Gastroesophageal sphincter (tissue), 4 donors: ENCODE results near the gene KCNAB1. TPM values are rescaled to one million over a fixed set of nuclear protein-coding genes. Genes with fewer than 3 reads are reported as not detected.

Source experiments
- ATAC-seq: fragments of 150-250 bp; one replicate; pipeline ENCODE4 v1.9.1; 2016; ENCODE audit warnings: mild to moderate bottlenecking, moderate library complexity
- H3K27ac ChIP-seq, 4 donors: fragments of 200-600 bp; sonication (generic) in 3 of 4; 1 replicate in 3 of 4; 2 replicates in 1 of 4; pipeline ENCODE4 v1.5.1; 2016 to 2019
- H3K27me3 ChIP-seq: fragments of 200-600 bp; sonication (generic); one replicate; pipeline ENCODE4 v1.5.1; 2019
- H3K36me3 ChIP-seq, 2 donors: fragments of 200-600 bp; sonication (generic); one replicate each; pipeline ENCODE4 v1.5.1; 2019; ENCODE audit warnings: control low read depth in 1 of 2
- H3K4me1 ChIP-seq, 3 donors: fragments of 200-600 bp; sonication (generic); 1 replicate in 2 of 3; 2 replicates in 1 of 3; pipeline ENCODE4 v1.5.1; 2016 to 2019; ENCODE audit warnings: control low read depth in 2 of 3
- H3K4me3 ChIP-seq, 2 donors: fragments of 200-600 bp; sonication (generic); one replicate each; pipeline ENCODE4 v1.5.1; 2019; ENCODE audit warnings: mild to moderate bottlenecking in 1 of 2, moderate library complexity in 1 of 2
- H3K9me3 ChIP-seq, 3 donors: fragments of 200-600 bp; sonication (generic); one replicate each; pipeline ENCODE4 v1.5.1; 2017 to 2019; ENCODE audit warnings: control low read depth in 2 of 3
- CTCF ChIP-seq, 4 experiments: fragments of 200-600 bp in 2 of 4; fragments of 450-650 bp in 2 of 4; sonication (generic) in 1 of 4; IDR thresholded peaks; one replicate each; pipeline ENCODE4 v1.5.1; 2017 to 2019; ENCODE audit warnings: antibody characterized with exemption in 4 of 4, mild to moderate bottlenecking in 2 of 4, moderate library complexity in 2 of 4
- EP300 ChIP-seq: sonication (generic); formaldehyde crosslinking; IDR thresholded peaks from one replicate; pipeline ENCODE4 v1.6.1; 2017; ENCODE audit warnings: antibody characterized with exemption, mild to moderate bottlenecking
- POLR2A ChIP-seq, 2 donors: fragments of 450-650 bp; IDR thresholded peaks; one replicate each; pipeline ENCODE4 v1.6.1; 2017; ENCODE audit warnings: antibody characterized with exemption in 2 of 2, mild to moderate bottlenecking in 2 of 2, moderate library complexity in 1 of 2
- POLR2AphosphoS5 ChIP-seq: sonication (generic); formaldehyde crosslinking; IDR thresholded peaks from one replicate; pipeline ENCODE4 v1.6.1; 2017; ENCODE audit warnings: antibody characterized with exemption
- WGBS, 2 donors: methylation state at CpG; one replicate each; pipeline ENCODE4 v1.1.5; 2018; ENCODE audit warnings: low coverage in 1 of 2; 5-methylcytosine and 5-hydroxymethylcytosine counted together
- total RNA-seq, 4 donors: library from RNA; depleted of rRNA; stranded (reverse); fragments of >200 nt; gene quantifications; one replicate each; pipeline ENCODE4 v1.1.0, GENCODE V29; 2016

The KCNAB1 gene
- total RNA-seq, 4 donors from 2014 or later: 0.31 to 6.3 (median 1.9) TPM

- TF ChIP-seq CTCF (IDR thresholded peaks at IDR 0.05) (no peak), EP300 (no peak), POLR2A (IDR thresholded peaks at IDR 0.05) (no peak), POLR2AphosphoS5 (no peak)
- H3K36me3 ChIP-seq: no peaks in the 10 kb centered on the region
- H3K4me1 ChIP-seq: no peaks in the 10 kb centered on the region
- no peak for ATAC-seq
- H3K9me3 ChIP-seq: no peaks in the 10 kb centered on the region
- no peak overlapping the region for H3K27ac ChIP-seq
- WGBS, 2 donors: 71 to 82% methylated on average over 2 of the region's 2 CpGs
- H3K27me3 ChIP-seq: peaks cover 5% of the 10 kb centered on the region
- H3K4me3 ChIP-seq: no peak overlapping the region
Observed at GRCh38 chr3:156285626-156286025, 165.2 kb downstream of the KCNAB1 start.

DNA sequence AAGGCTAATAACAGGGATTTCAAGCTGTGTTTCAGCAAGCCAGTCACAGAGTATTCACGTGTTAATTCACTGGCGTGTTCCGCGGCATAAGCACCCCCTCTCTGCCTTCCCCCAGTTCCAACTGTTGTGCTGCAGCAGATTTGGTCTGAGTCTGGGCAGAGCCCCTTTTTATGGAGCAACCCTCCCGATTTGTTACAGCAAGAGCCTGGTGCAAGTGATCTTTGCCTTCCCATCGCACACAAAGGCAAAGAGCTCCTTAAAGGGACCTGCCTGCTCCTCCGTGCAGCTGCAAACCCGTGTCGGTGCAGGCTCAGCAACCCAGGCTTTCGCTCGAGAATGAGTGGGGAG, 170.5 kb downstream of the KCNAB1 start:
- H3K4me1 ChIP-seq: peaks cover 0 to 17% (median 3%) of the 10 kb centered on the region in 3 donors
- H3K27me3 ChIP-seq: peaks cover 40% of the 10 kb centered on the region
- no peaks in the 10 kb centered on the region for H3K9me3 ChIP-seq
- H3K4me3 ChIP-seq: peak overlapping the region in 1 of 2 donors; percentile 48
- 18 to 35% methylated on average over 4 to 5 of the region's 11 CpGs for WGBS, 2 donors
- no peak for TF ChIP-seq POLR2AphosphoS5
- TF ChIP-seq EP300: no peak
- TF ChIP-seq POLR2A (IDR thresholded peaks at IDR 0.05): no peak
- TF ChIP-seq CTCF (IDR thresholded peaks at IDR 0.05): no peak
- no peak for ATAC-seq
- H3K27ac ChIP-seq: no peak overlapping the region
- H3K36me3 ChIP-seq: no peaks in the 10 kb centered on the region

DNA sequence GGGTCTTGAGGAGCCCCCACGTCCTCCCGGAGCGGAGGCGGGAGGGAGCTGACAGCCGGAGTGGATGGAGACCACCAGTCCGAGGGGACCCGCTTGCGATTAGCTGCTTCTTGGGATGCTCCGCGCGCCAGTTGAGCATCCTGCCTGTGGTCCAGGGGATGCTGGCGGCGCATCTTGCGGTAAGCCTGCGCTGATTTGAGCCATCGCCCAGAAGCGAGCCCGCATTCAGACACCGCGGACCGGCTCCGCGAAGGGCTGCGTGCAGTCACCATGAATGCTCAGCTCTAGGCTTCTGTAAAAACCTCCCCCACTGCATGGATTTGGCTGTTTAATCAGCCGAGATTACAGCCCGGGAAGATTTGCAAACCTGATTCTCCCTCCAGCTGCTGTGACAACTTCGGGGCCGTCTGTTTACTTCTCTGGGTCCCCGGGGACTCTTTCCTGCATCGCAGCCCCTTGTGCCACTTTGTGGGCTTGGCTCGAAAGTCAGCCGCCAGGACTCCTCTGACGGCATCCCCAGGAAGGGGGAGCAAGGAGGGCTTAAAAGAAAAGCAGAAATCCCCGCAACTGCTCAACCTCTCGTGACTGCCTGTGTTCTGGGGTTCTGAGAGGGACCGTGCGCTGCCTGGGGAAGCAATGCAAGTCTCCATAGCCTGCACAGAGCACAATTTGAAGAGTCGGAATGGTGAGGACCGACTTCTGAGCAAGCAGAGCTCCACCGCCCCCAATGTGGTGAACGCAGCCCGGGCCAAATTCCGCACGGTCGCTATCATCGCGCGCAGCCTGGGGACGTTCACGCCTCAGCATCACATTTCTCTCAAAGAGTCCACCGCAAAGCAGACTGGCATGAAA, 171.1 kb downstream of the KCNAB1 start:
- peak overlapping the region; percentile 8 to 48 for H3K4me3 ChIP-seq
- ATAC-seq: peak; percentile 44
- H3K27me3 ChIP-seq: peaks cover 40% of the 10 kb centered on the region
- no peaks in the 10 kb centered on the region for H3K36me3 ChIP-seq
- no peaks in the 10 kb centered on the region for H3K9me3 ChIP-seq
- H3K27ac ChIP-seq: peak overlapping the region in 1 of 4 donors; percentile 16
- peaks cover 0 to 17% (median 3%) of the 10 kb centered on the region in 3 donors for H3K4me1 ChIP-seq
- TF ChIP-seq CTCF (IDR thresholded peaks at IDR 0.05) (no peak), EP300 (no peak), POLR2A (IDR thresholded peaks at IDR 0.05) (no peak), POLR2AphosphoS5 (no peak)
- WGBS, 2 donors: no CpG with 5 or more reads among the region's 51 CpGs

DNA sequence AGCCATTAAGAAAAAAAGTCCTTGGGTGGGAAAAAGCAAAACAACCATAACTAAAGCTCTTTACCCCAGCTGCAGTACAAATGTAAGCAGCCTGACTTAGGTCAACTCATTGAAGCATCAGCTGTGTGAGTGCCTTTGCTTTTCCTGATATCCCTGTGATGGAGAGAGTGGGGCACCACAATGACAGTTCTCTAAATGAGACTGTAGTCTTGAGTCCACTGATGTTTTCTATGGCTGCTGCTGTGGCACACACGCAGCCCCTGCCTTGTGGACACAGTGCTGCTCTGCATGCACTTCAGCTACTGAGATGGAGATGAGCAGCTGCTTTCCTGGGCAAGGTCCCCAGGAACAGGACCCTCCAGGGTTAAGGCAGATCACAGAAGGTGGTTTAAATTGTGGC, 173.2 kb downstream of the KCNAB1 start:
- TF ChIP-seq CTCF (IDR thresholded peaks at IDR 0.05) (no peak), EP300 (no peak), POLR2A (IDR thresholded peaks at IDR 0.05) (no peak), POLR2AphosphoS5 (no peak)
- no peak for ATAC-seq

GRCh38 chr3:156297582-156297981, 177.2 kb downstream of the KCNAB1 start:
- no peaks in the 10 kb centered on the region for H3K4me1 ChIP-seq
- H3K36me3 ChIP-seq: no peaks in the 10 kb centered on the region
- ATAC-seq: no peak
- TF ChIP-seq CTCF (IDR thresholded peaks at IDR 0.05) (no peak), POLR2AphosphoS5 (no peak), POLR2A (IDR thresholded peaks at IDR 0.05) (no peak), EP300 (no peak)
- 92 to 95% methylated on average over 8 of the region's 8 CpGs for WGBS, 2 donors
- H3K27ac ChIP-seq: no peak overlapping the region
- peaks cover 16% of the 10 kb centered on the region for H3K27me3 ChIP-seq
- no peak overlapping the region for H3K4me3 ChIP-seq
- H3K9me3 ChIP-seq: no peaks in the 10 kb centered on the region

More for the DNA sequence above, 173.2 kb downstream of the KCNAB1 start:
- Histone ChIP-seq H3K9me3 (no peaks in the 10 kb centered on the region), H3K36me3 (no peaks in the 10 kb centered on the region), H3K4me3 (no peak overlapping the region), H3K27ac (no peak overlapping the region), H3K4me1 (peaks cover 0 to 17% (median 3%) of the 10 kb centered on the region in 3 donors), H3K27me3 (peaks cover 40% of the 10 kb centered on the region)
- WGBS, 2 donors: no CpG with 5 or more reads among the region's 1 CpG
